GM12878 (cell line): ENCODE measurements around the gene CLIP1. TPM values are rescaled to one million over a fixed set of nuclear protein-coding genes. Genes with fewer than 3 reads are reported as not detected.
A peak's percentile ranks its signal among the peaks of the same experiment; 100 is the strongest.

ENCODE experiments used
- ATAC-seq: fragments of 200-7000 bp; cut with Tn5 transposase; 3 replicates; pipeline ENCODE4 v1.9.1; 2020; ENCODE audit warnings: mild to moderate bottlenecking, moderate library complexity
- BruUV-seq: library from RNA; stranded (reverse); fragments of 400-500 nt; replicated peaks from 2 replicates; lab custom pipeline; 2021; lab: Mats Ljungman, UMichigan
- CTCF ChIA-PET: fragments of 300-600 bp; sonication (Branson Sonifier 250); formaldehyde crosslinking; extraction: SDS; loops from one replicate; lab custom pipeline; 2021; ENCODE audit warnings: inconsistent platforms; lab: Yijun Ruan, JAX
- POLR2A ChIA-PET: fragments of 350-600 bp; formaldehyde crosslinking; extraction: SDS; loops from one replicate; lab custom pipeline; 2021; ENCODE audit warnings: inconsistent platforms; lab: Charles Lee
- RAD21 ChIA-PET: fragments of 300-600 bp; sonication (Branson Sonifier 250); formaldehyde crosslinking; loops from one replicate; lab custom pipeline; 2023; ENCODE audit warnings: antibody characterized with exemption; ENCODE audit not compliant: unreplicated experiment; lab: Charles Lee
- SMC1A ChIA-PET: fragments of 300-600 bp; sonication (Branson Sonifier 250); formaldehyde crosslinking; loops from one replicate; lab custom pipeline; 2023; ENCODE audit not compliant: unreplicated experiment, uncharacterized antibody; lab: Charles Lee
- DNase-seq: peaks from one replicate; pipeline ENCODE4 v3.0.0-alpha.2; 2011; ENCODE audit warnings: low read depth, low spot score
- FAIRE-seq: peaks from 3 replicates; lab custom pipeline; 2011; peaks lifted over from hg19 to GRCh38; lab: Jason Lieb, UNC
- H2AFZ ChIP-seq: 2 replicates; pipeline ENCODE4 v1.6.0; 2011; ENCODE audit warnings: low read depth, low read length, control low read depth; ENCODE audit not compliant: control insufficient read depth
- H3K27ac ChIP-seq: 2 replicates; pipeline ENCODE4 v1.5.1; 2011; ENCODE audit warnings: control low read depth; ENCODE audit not compliant: control insufficient read depth, insufficient read depth
- H3K27me3 ChIP-seq, 2 experiments: replicated peaks in 1 of 2; 2 replicates each; pipeline versions ENCODE4 v1.6.0 to v1.6.1; 2011; ENCODE audit warnings: low read length in 1 of 2; ENCODE audit not compliant: control insufficient read depth in 2 of 2, insufficient read depth in 2 of 2
- H3K36me3 ChIP-seq, 2 experiments: 2 replicates each; pipeline ENCODE4 v1.5.1; 2011; ENCODE audit warnings: low read length in 1 of 2; ENCODE audit not compliant: control insufficient read depth in 2 of 2, insufficient read depth in 2 of 2
- H3K4me1 ChIP-seq: 2 replicates; pipeline ENCODE4 v1.6.1; 2011; ENCODE audit warnings: mild to moderate bottlenecking, low read length, moderate library complexity, mixed read lengths; ENCODE audit not compliant: control insufficient read depth, insufficient read depth
- H3K4me2 ChIP-seq: 2 replicates; pipeline ENCODE4 v1.6.0; 2011; ENCODE audit warnings: control low read depth; ENCODE audit not compliant: control insufficient read depth, insufficient read depth
- H3K4me3 ChIP-seq: fragments of 200-600 bp; sonication (generic); 2 replicates; pipeline ENCODE4 v1.5.1; 2016
- H3K79me2 ChIP-seq: 2 replicates; pipeline ENCODE4 v1.6.0; 2011; ENCODE audit warnings: low read length; ENCODE audit not compliant: control insufficient read depth, insufficient read depth
- H3K9ac ChIP-seq: 2 replicates; pipeline ENCODE4 v1.8.0; 2011; ENCODE audit warnings: low read length, control low read depth, mixed read lengths; ENCODE audit not compliant: control insufficient read depth, insufficient read depth
- H3K9me3 ChIP-seq: replicated peaks from 3 replicates; pipeline ENCODE4 v1.5.1; 2011; ENCODE audit warnings: mild to moderate bottlenecking, low read length; ENCODE audit not compliant: control insufficient read depth, insufficient read depth
- H4K20me1 ChIP-seq: 2 replicates; pipeline ENCODE4 v1.6.0; 2011; ENCODE audit not compliant: control insufficient read depth, insufficient read depth
- BHLHE40 ChIP-seq, 2 experiments: fragments of 450-650 bp in 1 of 2; IDR thresholded peaks; 2 replicates each; pipeline ENCODE4 v1.6.1; 2011 to 2017; ENCODE audit warnings: low read depth in 2 of 2, borderline replicate concordance in 1 of 2, improper control_type of control experiment in 1 of 2, low read length in 1 of 2, mild to moderate bottlenecking in 1 of 2
- E4F1 ChIP-seq: fragments of 450-650 bp; IDR thresholded peaks from 2 replicates; pipeline ENCODE4 v1.6.1; 2018; ENCODE audit warnings: borderline replicate concordance, mild to moderate bottlenecking; ENCODE audit not compliant: partially characterized antibody
- GABPA ChIP-seq: IDR thresholded peaks from 2 replicates; pipeline ENCODE4 v1.6.1; 2014; ENCODE audit warnings: antibody characterized with exemption, low read depth, mild to moderate bottlenecking, inconsistent platforms
- IKZF1 ChIP-seq: fragments of 450-650 bp; conservative IDR thresholded peaks from 2 replicates; pipeline ENCODE4 v1.6.1; 2017; ENCODE audit warnings: antibody characterized with exemption, mild to moderate bottlenecking
- IKZF2 ChIP-seq, 2 experiments: fragments of 450-650 bp; IDR thresholded peaks; 2 replicates each; pipeline ENCODE4 v1.6.1; 2017; ENCODE audit warnings: mild to moderate bottlenecking in 2 of 2, moderate library complexity in 2 of 2
- MTA2 ChIP-seq: fragments of 450-650 bp; IDR thresholded peaks from 2 replicates; pipeline ENCODE4 v1.6.1; 2016; ENCODE audit warnings: low read depth, mild to moderate bottlenecking, moderate library complexity
- MYC ChIP-seq: IDR thresholded peaks from 2 replicates; pipeline ENCODE4 v1.6.1; 2011; ENCODE audit warnings: mild to moderate bottlenecking, low read length, moderate library complexity, inconsistent platforms; ENCODE audit not compliant: insufficient read depth, insufficient replicate concordance, insufficient read length, severe bottlenecking
- PKNOX1 ChIP-seq: fragments of 450-650 bp; IDR thresholded peaks from 2 replicates; pipeline ENCODE4 v1.6.1; 2016; ENCODE audit warnings: mild to moderate bottlenecking
- POU2F2 ChIP-seq: IDR thresholded peaks from 3 replicates; pipeline ENCODE4 v1.6.1; 2011; ENCODE audit warnings: low read depth, mild to moderate bottlenecking, low read length, borderline replicate concordance
- RAD51 ChIP-seq: fragments of 450-650 bp; IDR thresholded peaks from 2 replicates; pipeline ENCODE4 v1.6.1; 2016; ENCODE audit warnings: moderate library complexity, mild to moderate bottlenecking, inconsistent platforms
- RELA ChIP-seq: fragments of 450-650 bp; IDR thresholded peaks from 2 replicates; pipeline ENCODE4 v1.8.0; 2014; ENCODE audit warnings: borderline replicate concordance; ENCODE audit not compliant: partially characterized antibody
- RUNX3 ChIP-seq: IDR thresholded peaks from 2 replicates; pipeline ENCODE4 v1.6.1; 2012; ENCODE audit warnings: low read length, inconsistent platforms
- SPI1 ChIP-seq: IDR thresholded peaks from 2 replicates; pipeline ENCODE4 v1.6.1; 2011; ENCODE audit warnings: low read depth, mild to moderate bottlenecking, low read length, moderate library complexity, borderline replicate concordance; ENCODE audit not compliant: insufficient read depth
- TCF7 ChIP-seq: IDR thresholded peaks from 2 replicates; pipeline ENCODE4 v1.6.1; 2014; ENCODE audit warnings: antibody characterized with exemption, borderline replicate concordance
- WGBS: methylation state at CpG from one replicate; pipeline ENCODE4 v1.1.6; 2016; ENCODE audit warnings: low lambda C conversion rate; ENCODE audit not compliant: insufficient replicate concordance, insufficient coverage; ENCODE audit errors: missing lambda C conversion rate; 5-methylcytosine and 5-hydroxymethylcytosine counted together
- in situ Hi-C: fragments of 300-500 bp; cut with MboI; formaldehyde crosslinking; loops from 9 replicates; pipeline ENCODE4 v1.14.3; 2018; ENCODE audit warnings: mixed read lengths
- intact Hi-C: fragments of 100-400 bp; cut with micrococcal nuclease; formaldehyde crosslinking; loops from one replicate; pipeline ENCODE4 v1.14.2; 2022; ENCODE audit not compliant: unreplicated experiment
- polyA plus RNA-seq, 11 experiments: library from polyadenylated mRNA; depleted of rRNA in 4 of 11; unstranded in 6 of 11; stranded (reverse) in 5 of 11; fragments of >200 nt; fragmentation: Nextera tagmentation in 4 of 11; fragmentation: Illumina TruSeq in 1 of 11; extraction: Ambion mirVana in 4 of 11; extraction: Trizol in 1 of 11; gene quantifications; 1 replicate in 1 of 11; 2 replicates in 10 of 11; pipeline versions ENCODE4 v1.2.1 to v1.2.3, GENCODE V29; 2011 to 2016; ENCODE audit warnings: inconsistent platforms in 2 of 11, missing spikeins in 2 of 11, low read depth in 1 of 11
- total RNA-seq, 4 experiments: library from RNA; depleted of rRNA in 3 of 4; stranded (reverse); fragments of >200 nt in 3 of 4; fragmentation: Illumina TruSeq in 1 of 4; extraction: Trizol in 1 of 4; gene quantifications; 2 replicates each; pipeline versions ENCODE4 v1.2.1 to v1.2.3, GENCODE V29; 2013 to 2021

CLIP1 gene
- total and polyA plus RNA-seq, 10 of the 15 experiments (the other 5 are each of a cell fraction or from before 2014, with no cell fraction given) = 6.0 to 45.4 (median 25.2) TPM

- DNase-seq (no peak), FAIRE-seq (no peak), ATAC-seq (no peak)
- H3K27ac ChIP-seq = no peak overlapping the region; the same call in 1 of the 2 replicates
- 0 out of 2 replicates have a peak overlapping the region, but pooled peaks have one; percentile 33 for H3K4me2 ChIP-seq
- intact Hi-C loops = no loop called here
- ChIA-PET CTCF (interaction anchor here (1.5 to 1.7 kb wide), 2 partner anchors 21 to 22 kb away, joined by 4 to 7 read pairs; no protein-coding TSS in a partner anchor), SMC1A (interaction anchor here (0.9 to 2.2 kb wide), 6 partner anchors 18 to 78 kb away, joined by 3 to 6 read pairs (median 5); partner anchors contain the start of genes DIABLO and VPS33A), POLR2A (interaction anchor here (0.6 to 1.1 kb wide), 7 partner anchors 8 to 256 kb away, joined by 3 to 4 read pairs (median 3); partner anchors contain the start of genes DIABLO and ZCCHC8), RAD21 (interaction anchor here (1.0 to 1.8 kb wide), 2 partner anchors 22 to 78 kb away, joined by 4 to 7 read pairs; partner anchors contain the start of gene VPS33A)
- H3K27me3 ChIP-seq = no peaks in the 10 kb centered on the region
- no peaks in the 10 kb centered on the region for H3K79me2 ChIP-seq
- peaks cover 0 to 6% of the 10 kb centered on the region in 2 experiments; a peak in 2 of 4 replicates for H3K36me3 ChIP-seq
- H3K4me3 ChIP-seq = no peak overlapping the region
- H3K4me1 ChIP-seq = peaks cover 15% of the 10 kb centered on the region
- 72% methylated on average over 11 of the region's 11 CpGs for WGBS
- no peaks in the 10 kb centered on the region for H4K20me1 ChIP-seq
- TF ChIP-seq SPI1 = no peak
- peak; percentile 37; the same call in 1 of the 2 replicates for TF ChIP-seq MTA2
- no peak for TF ChIP-seq MYC
- TF ChIP-seq RELA = no peak
- TF ChIP-seq IKZF1 = 0 out of 2 replicates have a peak, but pooled peaks have one; percentile 27
- TF ChIP-seq IKZF2 (IDR thresholded peaks at IDR 0.05) = peak; percentile 25 to 44; a peak in 3 of 4 replicates
- no peak for TF ChIP-seq RAD51
- TF ChIP-seq GABPA = no peak
- TF ChIP-seq TCF7 = peak; percentile 73; the same call in 1 of the 2 replicates
- no peak for TF ChIP-seq PKNOX1
- TF ChIP-seq BHLHE40 (IDR thresholded peaks at IDR 0.05; ENCODE audit: borderline replicate concordance in 1 of 2, low read depth in 2 of 2, low read length in 1 of 2) = 0 out of 4 replicates have a peak, but pooled peaks of 1 of the 2 experiments have one; percentile 6
- TF ChIP-seq POU2F2 = no peak
- TF ChIP-seq RUNX3 = peak; percentile 80
- no peak for TF ChIP-seq E4F1
- no TSS peak for BruUV-seq
- H2AFZ ChIP-seq = peak overlapping the region; percentile 23; the same call in 1 of the 2 replicates
- in situ Hi-C loops = no loop called here
- H3K9ac ChIP-seq = no peak overlapping the region
- H3K9me3 ChIP-seq = no peaks in the 10 kb centered on the region
Measured at GRCh38 chr12:122244565-122245371, 177.7 kb downstream of the CLIP1 start.
